CD14-positive monocyte (primary cell): ENCODE results near the gene MPC1. TPM values are rescaled to one million over a fixed set of nuclear protein-coding genes. Genes with fewer than 3 reads are reported as not detected.
"Not testable (repeated sequence)": the region's sequence is repeated elsewhere in the genome, so short reads cannot be mapped to it uniquely, and the experiment has no call there.

Experiments used
- DNase-seq, 3 donors: peaks; one replicate each; pipeline ENCODE4 v3.0.0-alpha.2; 2011 to 2022
- H2AFZ ChIP-seq: 2 replicates; pipeline ENCODE4 v1.6.0; 2012; ENCODE audit warnings: mild to moderate bottlenecking, low read depth, low read length, inconsistent platforms; ENCODE audit not compliant: insufficient read depth, poor library complexity, severe bottlenecking
- H3K27ac ChIP-seq, 2 donors: 1 replicate in 1 of 2; 2 replicates in 1 of 2; pipeline ENCODE4 v1.5.1; 2012 to 2013; ENCODE audit warnings: low read length in 2 of 2, control low read depth in 1 of 2, inconsistent platforms in 1 of 2, low read depth in 1 of 2, mild to moderate bottlenecking in 1 of 2
- H3K27me3 ChIP-seq, 2 donors: one replicate each; pipeline versions ENCODE4 v1.6.0 to v1.6.1; 2011 to 2013; ENCODE audit warnings: low read length in 2 of 2; ENCODE audit not compliant: control insufficient read depth in 2 of 2, insufficient read depth in 2 of 2
- H3K36me3 ChIP-seq, 2 donors: replicated peaks in 1 of 2; 1 replicate in 1 of 2; 2 replicates in 1 of 2; pipeline versions ENCODE4 v1.5.1 to v1.6.1; 2012 to 2013; ENCODE audit warnings: low read length in 2 of 2, control low read depth in 1 of 2, inconsistent platforms in 1 of 2, mild to moderate bottlenecking in 1 of 2; ENCODE audit not compliant: insufficient read depth in 2 of 2, control insufficient read depth in 1 of 2
- H3K4me1 ChIP-seq, 2 donors: 1 replicate in 1 of 2; 2 replicates in 1 of 2; pipeline versions ENCODE4 v1.5.1 to v1.6.1; 2012 to 2013; ENCODE audit warnings: low read length in 2 of 2, control low read depth in 1 of 2, inconsistent platforms in 1 of 2, mild to moderate bottlenecking in 1 of 2, moderate library complexity in 1 of 2; ENCODE audit not compliant: insufficient read depth in 2 of 2, control insufficient read depth in 1 of 2
- H3K4me2 ChIP-seq: replicated peaks from 2 replicates; pipeline ENCODE3; 2012; ENCODE audit warnings: low read length, moderate library complexity, mild to moderate bottlenecking; ENCODE audit not compliant: poor library complexity, severe bottlenecking; ENCODE audit errors: extremely low read depth
- H3K4me3 ChIP-seq, 3 experiments: fragments of 200-600 bp in 1 of 3; sonication (generic) in 1 of 3; replicated peaks in 1 of 3; 1 replicate in 2 of 3; 2 replicates in 1 of 3; pipeline ENCODE4 v1.5.1; 2011 to 2013; ENCODE audit warnings: low read length in 3 of 3, mild to moderate bottlenecking in 3 of 3, control low read depth in 2 of 3, low read depth in 2 of 3, inconsistent platforms in 1 of 3, moderate library complexity in 1 of 3
- H3K79me2 ChIP-seq: 2 replicates; pipeline ENCODE4 v1.6.0; 2012; ENCODE audit warnings: mild to moderate bottlenecking, control low read depth, inconsistent platforms, low read length, moderate library complexity; ENCODE audit not compliant: insufficient read depth
- H3K9ac ChIP-seq: 2 replicates; pipeline ENCODE4 v1.6.0; 2017; ENCODE audit warnings: low read length, mild to moderate bottlenecking; ENCODE audit not compliant: insufficient read depth, poor library complexity, severe bottlenecking
- H3K9me3 ChIP-seq, 2 donors: replicated peaks in 1 of 2; 1 replicate in 1 of 2; 2 replicates in 1 of 2; pipeline versions ENCODE4 v1.5.1 to v1.6.1; 2012 to 2013; ENCODE audit warnings: low read length in 2 of 2, control low read depth in 1 of 2; ENCODE audit not compliant: control insufficient read depth in 1 of 2, insufficient read depth in 1 of 2
- H4K20me1 ChIP-seq: 2 replicates; pipeline ENCODE4 v1.6.0; 2012; ENCODE audit warnings: mild to moderate bottlenecking, low read length, control low read depth, moderate library complexity; ENCODE audit not compliant: insufficient read depth
- H3K27ac Mint-ChIP-seq, 7 donors: one replicate each; pipeline ENCODE4 v1.8.0; 2020; ENCODE audit warnings: mild to moderate bottlenecking in 7 of 7, mixed read lengths in 7 of 7, moderate library complexity in 6 of 7, inconsistent platforms in 2 of 7
- H3K27me3 Mint-ChIP-seq, 3 donors: one replicate each; pipeline ENCODE4 v1.8.0; 2021 to 2022; ENCODE audit warnings: low read depth in 3 of 3, mild to moderate bottlenecking in 3 of 3, mixed read lengths in 3 of 3, moderate library complexity in 3 of 3, inconsistent platforms in 1 of 3
- H3K36me3 Mint-ChIP-seq, 2 donors: one replicate each; pipeline ENCODE4 v1.8.0; 2020; ENCODE audit warnings: mixed read lengths in 2 of 2, inconsistent platforms in 1 of 2, mild to moderate bottlenecking in 1 of 2
- H3K4me1 Mint-ChIP-seq: one replicate; pipeline ENCODE4 v1.8.0; 2020; ENCODE audit warnings: mild to moderate bottlenecking, mixed read lengths
- H3K4me3 Mint-ChIP-seq, 2 donors: one replicate each; pipeline ENCODE4 v1.8.0; 2020; ENCODE audit warnings: mild to moderate bottlenecking in 2 of 2, mixed read lengths in 2 of 2, moderate library complexity in 1 of 2
- H3K9me3 Mint-ChIP-seq, 7 donors: one replicate each; pipeline ENCODE4 v1.8.0; 2020 to 2022; ENCODE audit warnings: mixed read lengths in 7 of 7, mild to moderate bottlenecking in 6 of 7, moderate library complexity in 6 of 7, inconsistent platforms in 2 of 7
- CTCF ChIP-seq: fragments of 200-600 bp; IDR thresholded peaks from one replicate; pipeline ENCODE4 v1.8.0; 2022; ENCODE audit warnings: antibody characterized with exemption, mild to moderate bottlenecking
- WGBS: methylation state at CpG from one replicate; pipeline ENCODE4 v1.1.5; 2013; ENCODE audit warnings: missing lambda C conversion rate; ENCODE audit not compliant: insufficient coverage; 5-methylcytosine and 5-hydroxymethylcytosine counted together
- intact Hi-C, 2 donors: fragments of 100-400 bp; cut with micrococcal nuclease; formaldehyde crosslinking; loops; one replicate each; pipeline versions ENCODE4 v1.15.0 to v1.15.1; 2023
- polyA plus RNA-seq, 3 donors: library from polyadenylated mRNA; depleted of rRNA in 1 of 3; unstranded in 2 of 3; stranded (reverse) in 1 of 3; fragments of 300-500 nt in 2 of 3; fragments of >200 nt in 1 of 3; fragmentation: Illumina TruSeq in 2 of 3; gene quantifications; 1 replicate in 2 of 3; 2 replicates in 1 of 3; pipeline ENCODE4 v1.2.3, GENCODE V29; 2012 to 2021

The MPC1 gene
- polyA plus RNA-seq, 3 donors = 52.4 to 122 (median 104) TPM

- WGBS = 100% methylated on average over 3 of the region's 7 CpGs
These were observed 18.3 kb downstream of the MPC1 start for GRCh38 chr6:166364456-166364855.

GRCh38 chr6:166362427-166362826, 20.3 kb downstream of the MPC1 start:
- H3K4me3 Mint-ChIP-seq, DNase-seq, H4K20me1 ChIP-seq, H3K79me2 ChIP-seq, H2AFZ ChIP-seq, H3K9me3 Mint-ChIP-seq, H3K9me3 ChIP-seq, H3K27me3 ChIP-seq, H3K4me2 ChIP-seq, H3K27ac ChIP-seq, H3K27ac Mint-ChIP-seq, intact Hi-C loops, H3K9ac ChIP-seq, H3K27me3 Mint-ChIP-seq, H3K4me3 ChIP-seq: not testable (repeated sequence)
- WGBS = no CpG with 5 or more reads among the region's 4 CpGs
- peaks cover 33 to 46% of the 10 kb centered on the region in 2 donors for H3K36me3 ChIP-seq
- Mint-ChIP-seq H3K4me1 (peaks cover 22% of the 10 kb centered on the region), H3K36me3 (peaks cover 37 to 42% of the 10 kb centered on the region in 2 donors)
- H3K4me1 ChIP-seq = peaks cover 12 to 15% of the 10 kb centered on the region in 2 donors

More at GRCh38 chr6:166364456-166364855, 18.3 kb downstream of the MPC1 start:
- intact Hi-C loops = no loop called here
- Histone ChIP-seq H2AFZ (no peak overlapping the region), H3K4me1 (peaks cover 12 to 15% of the 10 kb centered on the region in 2 donors), H3K9me3 (no peaks in the 10 kb centered on the region), H3K27me3 (no peaks in the 10 kb centered on the region), H3K9ac (no peak overlapping the region), H4K20me1 (no peaks in the 10 kb centered on the region), H3K4me3 (no peak overlapping the region), H3K36me3 (peaks cover 40 to 53% of the 10 kb centered on the region in 2 donors), H3K27ac (no peak overlapping the region), H3K79me2 (no peaks in the 10 kb centered on the region), H3K4me2 (no peak overlapping the region)
- H3K4me1 Mint-ChIP-seq = peaks cover 21% of the 10 kb centered on the region
- no peak for TF ChIP-seq CTCF
- no peak overlapping the region for H3K4me3 Mint-ChIP-seq
- H3K9me3 Mint-ChIP-seq = no peaks in the 10 kb centered on the region
- no peak for DNase-seq
- peaks cover 46 to 55% of the 10 kb centered on the region in 2 donors for H3K36me3 Mint-ChIP-seq
- H3K27ac Mint-ChIP-seq = peak overlapping the region in 1 of 7 donors; percentile 6
- H3K27me3 Mint-ChIP-seq = no peaks in the 10 kb centered on the region
